Medulla oblongata (tissue), 1 donor: Measurements from ENCODE around the gene OTOF.

Experiments
- DNase-seq: peaks from one replicate; pipeline ENCODE4 v3.0.0-alpha.2; 2015; ENCODE audit errors: extremely low spot score

OTOF gene

DNA sequence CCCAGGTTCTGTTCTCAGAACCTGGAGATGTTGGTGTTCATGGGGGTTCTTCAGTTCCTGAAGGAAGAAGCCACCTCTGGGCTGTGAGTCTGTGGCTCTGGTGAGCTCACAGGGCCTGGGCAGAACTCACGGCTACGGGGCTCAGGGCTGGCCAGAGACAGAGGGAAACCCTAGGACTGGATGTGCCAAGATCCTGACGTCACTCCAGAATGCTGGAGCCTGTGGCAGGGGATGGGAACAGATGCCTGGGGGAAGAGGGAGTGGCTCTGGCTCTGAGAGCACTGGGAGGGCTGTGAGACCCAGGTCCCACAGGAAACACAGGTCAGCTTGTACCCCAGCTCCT lies at the start of gene OTOF:
OTOF (minus strand) TSS at position 214 of the 343 bp plus-strand sequence.
- peak; percentile 46 for DNase-seq

DNA sequence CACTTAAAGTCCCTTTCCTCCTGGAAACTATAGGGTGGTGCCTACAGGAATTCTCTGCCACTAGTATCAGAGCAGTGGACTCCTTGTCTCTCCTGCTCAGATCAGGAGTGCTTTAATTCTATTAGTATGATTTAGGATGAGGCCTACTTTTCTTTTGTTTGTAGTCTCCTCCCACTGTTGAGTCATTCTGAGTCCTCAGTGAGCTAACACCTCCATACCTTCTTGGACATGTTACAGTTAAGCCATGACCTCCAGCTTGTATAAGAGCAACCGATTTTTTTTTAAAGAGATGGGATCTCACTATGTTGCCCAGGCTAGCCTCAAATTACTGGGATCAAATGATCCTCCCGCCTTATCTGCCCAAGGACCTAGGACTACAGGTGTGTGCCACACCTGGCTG lies 48.7 kb upstream of the OTOF start:
- no peak for DNase-seq

DNA sequence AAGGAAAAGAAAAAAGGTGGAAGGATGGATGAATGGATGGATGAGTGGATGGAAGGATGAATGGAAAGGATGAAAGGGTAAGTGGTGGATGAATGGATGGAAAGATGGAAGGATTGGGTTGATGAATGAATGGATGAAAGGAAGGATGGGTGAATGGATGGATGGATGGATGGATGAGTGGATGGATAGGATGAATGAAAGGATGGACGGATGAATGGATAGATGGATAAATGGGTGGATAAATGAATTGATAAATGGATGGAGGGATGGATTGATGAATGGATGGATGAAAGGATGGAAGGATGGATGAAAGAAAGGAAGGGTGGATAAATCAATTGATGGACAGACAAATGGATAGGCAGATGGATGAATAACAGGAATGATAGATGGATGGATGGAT lies 48.2 kb upstream of the OTOF start:
- DNase-seq: no peak

DNA sequence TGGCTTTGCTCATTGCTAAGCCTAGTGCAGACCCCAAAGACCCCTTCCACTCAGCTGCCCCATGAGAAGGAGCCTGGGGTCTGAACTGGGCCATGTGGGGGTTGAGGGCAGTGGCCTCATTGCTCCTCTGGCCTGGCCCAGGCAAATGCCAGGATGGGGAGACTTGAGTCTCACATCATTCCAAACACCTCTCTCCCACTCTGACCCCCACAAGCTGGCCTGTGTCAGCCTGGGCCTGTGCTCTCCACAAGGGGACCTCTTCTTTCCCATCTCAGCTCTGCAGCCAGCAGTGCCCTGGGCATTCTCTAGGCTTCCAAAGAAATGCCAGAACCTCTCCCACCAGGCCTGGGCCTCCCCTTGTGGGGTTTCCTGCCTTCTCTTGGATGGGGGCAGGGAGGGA lies 45.8 kb upstream of the OTOF start:
- no peak for DNase-seq

DNA sequence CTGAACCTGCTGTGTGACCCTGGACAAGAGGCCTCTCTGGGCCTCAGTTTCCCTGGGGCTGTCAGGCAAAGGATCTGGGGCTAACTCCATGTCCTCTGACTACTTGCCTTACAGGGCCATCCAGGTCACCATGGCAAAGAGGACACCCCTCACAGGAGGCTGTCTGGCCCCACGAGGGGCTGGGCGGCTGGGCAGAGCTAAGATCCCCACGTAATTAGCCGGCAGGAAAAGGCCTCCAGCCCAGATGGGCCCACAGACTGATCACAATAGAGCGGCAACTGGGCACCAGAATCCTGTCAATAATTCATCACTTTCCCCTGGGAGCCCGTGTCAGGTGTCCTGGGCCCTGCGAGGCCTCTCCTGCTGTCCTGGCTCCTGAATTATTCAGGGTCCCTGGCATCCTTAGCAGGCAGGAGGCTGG lies 44.8 kb upstream of the OTOF start:
- no peak for DNase-seq

DNA sequence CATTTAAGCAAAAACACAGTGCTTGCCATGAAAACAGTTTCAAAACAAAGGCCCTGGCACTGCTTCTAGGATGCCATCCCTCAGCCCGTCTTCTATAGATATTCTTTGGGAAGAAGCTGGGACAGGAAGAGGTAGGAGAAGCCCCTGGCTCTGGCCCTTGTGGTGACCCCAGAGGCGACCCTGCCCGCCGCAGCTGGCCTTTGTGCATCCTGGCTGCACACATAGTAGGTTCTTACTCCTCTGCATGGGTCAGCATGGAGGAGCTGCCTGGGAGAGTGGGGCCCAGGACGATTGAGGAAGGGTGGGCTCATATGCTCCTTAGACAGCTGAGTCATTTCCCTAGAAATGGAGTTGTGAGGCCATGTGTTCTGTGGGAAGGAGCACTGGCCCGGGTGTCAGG lies 44.4 kb upstream of the OTOF start:
- DNase-seq: no peak

DNA sequence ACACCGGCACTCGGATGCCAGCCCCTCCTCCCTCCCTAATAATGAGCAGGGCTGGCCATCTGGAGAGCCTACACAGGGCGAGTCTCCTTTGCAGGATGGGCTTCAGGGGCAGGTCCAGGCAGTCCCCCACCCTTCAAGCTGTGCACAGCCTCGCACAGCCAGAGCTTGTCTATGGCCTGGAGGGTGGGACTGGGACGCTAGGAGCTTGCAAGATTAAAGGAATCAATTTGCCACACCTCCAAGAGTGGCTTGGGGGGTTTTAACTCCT lies 43.9 kb upstream of the OTOF start:
- no peak for DNase-seq

DNA sequence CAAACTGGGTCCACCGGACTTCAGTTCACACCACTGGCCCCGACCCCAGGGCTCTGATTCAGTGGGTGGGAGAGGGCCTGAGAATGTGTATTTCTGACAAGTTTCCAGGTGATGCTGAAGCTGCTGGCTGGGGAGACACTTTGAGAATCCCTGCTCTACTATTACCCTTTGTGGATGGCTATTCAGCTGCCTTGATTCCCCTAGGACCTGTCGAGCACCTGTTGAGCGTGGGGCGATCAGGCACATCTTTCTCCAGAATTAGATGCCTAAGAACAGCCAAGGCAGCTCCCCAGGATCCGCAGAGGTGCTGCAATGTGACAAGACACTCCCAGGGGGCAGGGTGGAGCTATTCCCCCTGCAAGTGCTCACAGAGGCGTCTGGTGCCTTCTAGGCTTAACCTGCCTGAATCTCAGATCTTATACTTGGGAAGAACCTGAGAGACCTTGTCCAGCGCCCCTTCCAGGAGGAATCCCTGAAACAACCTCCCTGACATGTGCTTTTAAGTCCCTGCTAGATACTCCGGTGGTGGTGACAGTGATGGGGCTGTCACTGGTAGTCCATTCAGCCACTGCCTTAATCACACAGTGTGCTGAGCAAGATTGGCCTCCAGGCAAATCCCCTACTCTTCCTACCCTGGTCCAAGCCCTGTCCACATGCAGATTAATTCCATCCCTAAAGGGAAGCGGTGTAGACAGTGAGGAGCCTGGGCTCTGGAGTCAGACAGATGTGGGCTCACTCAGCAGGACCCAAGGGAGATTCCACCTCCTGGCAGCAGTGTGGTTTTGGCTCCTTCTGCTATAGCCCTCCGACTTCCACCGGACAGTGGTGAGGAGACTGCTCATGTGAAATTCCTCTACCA lies 43.4 kb upstream of the OTOF start:
- no peak for DNase-seq

DNA sequence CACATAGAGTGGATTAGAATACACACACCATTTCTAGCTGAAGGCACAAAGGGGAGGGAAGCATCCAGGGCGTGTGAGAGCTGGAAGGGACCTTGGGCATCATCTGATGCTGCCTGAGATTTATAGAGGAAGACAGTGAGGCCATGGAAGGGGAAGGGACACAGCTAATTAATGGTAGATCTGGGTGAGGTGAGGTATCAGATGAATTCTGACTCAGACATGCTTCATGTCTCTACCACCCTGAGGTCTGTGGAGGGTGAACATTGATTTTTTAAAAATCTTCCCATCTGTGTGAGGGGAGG lies 42.2 kb upstream of the OTOF start:
- DNase-seq: no peak

DNA sequence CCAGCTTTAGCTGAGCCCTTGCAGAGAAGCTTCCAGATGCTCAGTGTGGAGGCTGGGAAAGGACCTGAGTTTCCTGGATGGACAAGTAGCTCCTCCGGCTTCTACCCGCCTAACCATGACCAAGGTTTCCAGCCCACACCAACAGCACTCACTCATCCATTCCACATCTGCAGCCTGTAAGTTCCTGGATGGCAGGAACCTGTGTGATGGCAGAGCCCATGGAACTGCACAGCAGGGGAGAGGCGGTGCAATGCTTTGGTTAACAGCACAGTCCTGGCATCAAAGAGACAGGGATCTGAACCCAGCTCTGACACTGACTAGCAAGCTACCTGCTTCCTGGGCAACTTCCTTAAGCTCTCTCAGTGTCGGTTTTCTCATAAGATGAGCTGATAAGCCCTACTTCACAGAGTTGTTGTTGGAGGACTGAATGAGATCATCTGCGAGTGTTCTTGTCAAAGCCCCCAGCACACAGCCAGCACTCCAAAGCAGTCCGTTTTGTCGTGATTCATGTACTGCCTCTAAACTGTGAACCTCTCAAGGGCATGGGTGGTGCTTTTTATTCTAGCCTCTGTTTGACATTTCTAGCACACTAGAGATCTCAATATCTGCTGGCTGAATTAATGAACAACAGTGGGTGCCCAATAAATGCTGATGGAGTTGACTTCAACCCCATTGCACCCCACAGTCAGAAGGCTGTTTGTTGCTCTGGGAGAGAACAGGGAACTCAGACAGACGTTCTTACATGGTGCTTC lies 41.6 kb upstream of the OTOF start:
- DNase-seq: no peak

DNA sequence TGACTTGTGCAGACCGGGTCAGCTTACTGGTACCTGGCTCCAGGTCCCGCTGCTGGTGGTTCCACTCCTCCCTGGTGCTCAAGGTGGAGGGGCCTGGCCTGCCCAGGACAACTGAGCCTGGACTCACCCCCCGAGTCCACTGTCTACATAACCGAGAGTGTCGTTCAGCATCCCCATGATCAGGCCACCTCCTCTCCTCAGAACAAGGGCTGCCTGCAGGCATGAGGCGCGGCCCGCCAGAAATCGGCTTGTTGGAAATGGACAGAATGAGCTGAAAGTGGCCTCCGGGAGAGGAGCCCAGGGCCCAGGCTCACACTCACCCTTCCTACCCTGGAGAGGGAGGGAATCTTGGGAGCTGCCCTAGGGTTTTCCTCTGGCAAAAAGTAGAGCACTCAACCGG lies 38.9 kb upstream of the OTOF start:
- no peak for DNase-seq

DNA sequence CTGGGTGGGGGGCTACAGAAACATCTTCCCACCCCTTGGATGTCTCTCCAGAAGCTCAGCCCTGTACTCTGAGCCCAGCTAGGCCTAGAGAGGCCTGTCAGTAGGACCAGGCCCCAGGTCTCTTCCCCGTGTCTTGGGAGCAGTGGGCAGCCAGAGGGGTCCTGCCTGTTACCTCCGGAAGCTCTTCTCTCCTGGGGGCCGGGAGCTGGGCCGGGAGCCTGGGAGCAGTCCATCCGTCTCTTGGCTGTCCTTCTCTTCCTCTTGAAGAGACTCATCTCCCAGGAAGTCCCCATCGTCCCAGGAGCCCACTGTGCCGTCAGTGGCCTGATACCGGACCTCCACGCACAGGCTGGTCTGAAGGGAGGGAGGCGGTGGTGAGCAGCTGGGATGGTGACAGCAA lies 38.3 kb upstream of the OTOF start:
- no peak for DNase-seq

DNA sequence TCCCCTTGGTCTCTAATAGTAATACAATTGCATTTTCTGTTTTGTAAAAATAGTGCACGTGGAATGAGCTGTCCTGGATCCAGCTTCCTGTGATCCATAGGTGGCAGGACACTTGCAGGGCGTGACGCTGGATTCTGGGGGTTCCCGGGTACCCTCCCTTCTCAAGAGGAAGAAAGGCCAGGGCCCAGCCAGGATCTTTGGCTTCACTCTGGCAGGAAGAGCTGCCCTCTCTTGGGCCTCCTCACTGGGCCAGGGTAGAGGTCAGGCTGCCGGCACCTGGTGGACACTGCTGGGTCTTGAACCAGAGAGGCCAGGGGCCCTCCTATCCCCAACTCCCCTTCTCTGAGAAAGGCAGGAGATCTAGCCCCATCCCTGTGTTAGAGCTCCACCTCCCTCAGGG lies 37.8 kb upstream of the OTOF start:
- DNase-seq: no peak

DNA sequence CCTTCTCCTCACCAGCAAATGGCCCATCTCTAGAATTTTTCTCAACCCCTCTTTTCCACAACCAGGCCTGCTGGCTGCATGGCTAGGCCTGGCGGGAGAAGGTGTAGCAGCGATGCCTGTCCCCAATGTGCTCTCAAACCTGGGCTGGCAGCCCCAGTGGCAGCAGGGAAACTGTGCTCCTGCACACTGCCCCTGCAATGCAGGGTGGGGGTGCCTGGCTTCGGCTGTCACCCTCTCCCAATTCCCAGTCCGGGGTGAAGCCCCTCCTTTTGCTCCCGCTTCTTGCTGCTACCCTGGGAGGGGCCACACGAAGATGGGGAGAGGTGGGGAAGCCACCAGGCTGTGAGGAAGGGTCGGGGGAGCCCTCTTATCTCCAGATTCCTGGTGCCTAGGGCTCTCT lies 36.1 kb upstream of the OTOF start:
- DNase-seq: no peak

DNA sequence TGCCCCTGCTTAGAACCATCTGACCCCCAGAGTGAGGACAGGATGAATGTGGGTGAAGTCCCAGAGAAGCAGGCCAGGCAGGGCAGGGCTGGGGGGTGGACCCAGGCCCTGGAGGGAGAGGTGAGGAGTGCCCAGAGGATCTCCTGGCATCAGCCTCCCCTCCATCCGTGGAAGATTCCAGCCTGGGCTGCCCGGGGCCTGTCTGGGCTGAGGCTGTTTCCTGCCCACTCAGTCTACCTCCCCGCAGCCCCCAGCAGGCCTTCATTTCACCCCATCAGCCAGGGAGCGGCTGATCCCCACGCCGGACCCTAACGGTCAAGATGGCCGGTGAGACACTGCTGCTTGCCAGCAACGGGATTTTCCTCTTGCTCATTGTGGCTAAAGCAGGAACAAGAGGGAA lies 35.3 kb upstream of the OTOF start:
- DNase-seq: no peak

DNA sequence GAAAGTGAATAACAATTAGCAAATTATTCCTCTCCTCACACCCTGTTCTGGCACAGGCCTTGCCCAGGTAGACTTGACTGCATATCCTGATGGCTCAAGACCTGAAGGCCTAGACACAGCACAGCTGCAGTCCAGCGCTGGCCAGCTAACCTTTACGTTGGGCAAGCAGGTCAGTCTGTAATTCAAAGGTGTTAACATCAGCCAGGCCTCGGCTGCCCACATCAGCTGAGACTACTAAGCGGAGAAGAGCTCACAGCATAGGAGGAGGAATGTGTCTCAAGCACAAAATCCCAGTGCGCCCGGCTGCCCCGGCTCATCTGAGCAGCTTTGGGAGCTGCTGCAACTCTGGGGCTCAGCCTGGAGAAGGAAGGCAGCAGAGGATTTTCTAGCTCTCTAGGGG lies 33.5 kb upstream of the OTOF start:
- no peak for DNase-seq

DNA sequence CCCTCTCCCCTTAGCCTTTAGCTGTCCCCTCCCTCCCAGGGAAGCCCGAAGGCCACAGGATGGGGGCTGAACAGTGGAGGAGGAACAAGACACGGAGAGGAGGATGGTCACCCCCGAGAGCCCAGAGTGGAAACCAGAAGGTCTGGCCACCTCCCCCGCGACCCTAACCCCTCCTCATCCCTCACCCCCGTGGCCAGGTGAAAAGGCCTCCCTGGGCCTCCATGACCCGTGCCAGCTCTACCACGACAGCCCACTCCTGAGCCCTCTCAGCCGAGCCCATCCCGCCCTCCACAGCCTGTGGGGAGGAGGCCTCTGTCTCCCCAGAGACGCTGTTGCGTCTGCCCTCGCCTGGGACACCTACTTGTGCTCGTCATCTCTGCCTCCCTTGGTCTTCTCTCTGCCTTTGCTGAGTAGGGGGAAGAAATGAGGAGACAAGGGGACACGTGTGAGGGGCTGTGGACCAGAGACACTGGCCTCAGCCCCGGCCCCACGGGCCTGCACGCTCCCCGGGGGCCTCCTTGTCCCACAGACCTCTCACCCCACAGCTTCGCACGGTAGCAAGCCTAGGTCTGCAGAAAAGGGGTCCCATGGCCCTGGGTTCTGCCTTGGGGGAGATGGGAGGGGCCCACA lies 32.5 kb upstream of the OTOF start:
- DNase-seq: no peak

DNA sequence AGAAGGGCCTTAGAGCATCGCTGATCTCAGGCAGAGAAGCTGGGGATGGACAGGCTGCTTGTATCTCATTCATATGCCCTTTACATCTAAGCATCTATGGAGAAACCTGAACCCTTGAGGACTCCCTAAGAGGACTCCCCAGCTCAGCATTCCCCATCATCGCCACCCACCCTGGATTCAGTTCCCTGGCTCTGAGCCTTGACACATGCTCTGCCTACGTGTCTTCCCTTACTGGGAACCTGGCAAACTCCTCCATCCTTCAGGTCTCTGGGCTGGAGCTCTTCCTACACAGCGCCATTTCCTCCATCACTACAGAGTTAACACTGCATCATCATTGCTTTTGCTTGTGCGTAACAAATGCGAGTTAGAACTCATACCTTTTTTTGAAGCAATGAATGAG lies 31.2 kb upstream of the OTOF start:
- DNase-seq: no peak

DNA sequence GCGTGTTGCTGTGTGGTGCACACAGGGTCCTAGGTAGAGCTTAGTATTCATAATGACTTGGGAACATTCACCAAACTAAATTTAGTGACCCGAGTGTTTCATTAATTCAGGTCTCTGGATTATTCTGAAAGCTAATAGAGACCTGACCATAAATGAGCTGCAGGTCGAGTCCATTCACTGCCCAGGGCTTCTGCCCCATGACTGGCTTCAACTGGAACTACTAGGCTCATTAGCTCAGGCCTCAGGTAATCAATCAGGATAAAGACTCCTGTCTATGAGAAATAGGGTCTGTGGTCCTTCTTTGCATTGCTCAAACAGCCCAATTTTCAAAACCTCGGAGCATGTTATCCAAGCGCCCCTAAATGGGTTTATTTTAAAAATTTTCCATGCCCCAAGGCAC lies 30.0 kb upstream of the OTOF start:
- DNase-seq: no peak

DNA sequence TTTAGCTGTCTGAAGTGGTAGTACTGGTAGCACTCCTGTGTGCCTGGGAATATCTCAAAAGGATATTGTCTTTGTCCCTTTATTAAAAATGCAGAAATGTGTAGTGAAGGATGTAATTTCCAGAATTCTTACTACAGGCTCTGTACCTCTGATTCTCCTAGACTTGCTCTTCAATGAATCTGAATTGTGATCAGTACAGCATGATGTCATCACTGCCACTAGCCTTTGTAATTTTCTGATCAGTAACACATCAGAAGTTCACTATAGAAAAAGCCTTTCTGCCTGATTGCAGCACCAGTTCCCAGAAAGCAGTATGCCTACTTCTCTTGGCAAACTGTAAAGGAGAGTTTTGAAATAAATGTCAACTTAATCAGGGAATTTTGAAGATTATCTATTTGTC lies 29.2 kb upstream of the OTOF start:
- no peak for DNase-seq

DNA sequence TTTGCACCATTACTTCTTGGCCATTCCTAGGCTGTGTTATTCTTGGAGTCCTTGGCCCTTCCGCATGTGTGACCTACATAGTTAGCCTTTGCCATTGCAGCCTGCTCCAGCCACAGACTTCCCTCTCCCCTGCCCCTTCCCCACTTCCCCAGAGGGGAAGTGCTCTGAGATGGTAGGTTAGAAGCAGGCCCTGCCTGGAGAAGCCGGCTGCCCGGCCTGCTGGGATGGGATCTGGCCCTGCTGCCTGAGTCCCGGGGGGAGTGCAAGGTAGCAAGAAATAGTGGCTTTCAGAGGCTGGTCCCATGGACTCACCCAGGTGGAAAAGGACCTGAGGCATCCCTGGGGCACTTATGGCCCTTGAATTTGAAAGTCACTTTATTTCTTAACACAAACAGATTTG lies 28.4 kb upstream of the OTOF start:
- no peak for DNase-seq

DNA sequence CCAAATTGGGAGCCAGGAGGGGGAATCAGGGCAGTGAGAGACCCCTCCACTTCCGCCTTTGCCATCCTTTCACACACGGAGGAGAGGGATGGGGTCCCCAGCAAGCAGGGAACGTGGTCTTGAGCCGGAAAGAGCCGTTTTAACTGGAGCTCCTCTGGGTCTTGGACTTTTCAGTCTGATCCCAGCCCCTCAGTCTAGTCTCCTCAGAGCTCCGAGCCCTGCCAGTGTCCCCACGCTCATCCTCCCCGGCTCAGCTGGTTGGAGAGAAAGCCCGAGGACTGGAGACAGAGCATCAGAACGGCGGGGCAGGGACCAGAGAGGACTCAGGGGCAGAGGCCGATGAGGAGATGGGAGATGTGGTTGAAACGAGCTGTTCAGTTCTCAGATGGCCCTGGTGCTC lies 26.1 kb upstream of the OTOF start:
- no peak for DNase-seq

DNA sequence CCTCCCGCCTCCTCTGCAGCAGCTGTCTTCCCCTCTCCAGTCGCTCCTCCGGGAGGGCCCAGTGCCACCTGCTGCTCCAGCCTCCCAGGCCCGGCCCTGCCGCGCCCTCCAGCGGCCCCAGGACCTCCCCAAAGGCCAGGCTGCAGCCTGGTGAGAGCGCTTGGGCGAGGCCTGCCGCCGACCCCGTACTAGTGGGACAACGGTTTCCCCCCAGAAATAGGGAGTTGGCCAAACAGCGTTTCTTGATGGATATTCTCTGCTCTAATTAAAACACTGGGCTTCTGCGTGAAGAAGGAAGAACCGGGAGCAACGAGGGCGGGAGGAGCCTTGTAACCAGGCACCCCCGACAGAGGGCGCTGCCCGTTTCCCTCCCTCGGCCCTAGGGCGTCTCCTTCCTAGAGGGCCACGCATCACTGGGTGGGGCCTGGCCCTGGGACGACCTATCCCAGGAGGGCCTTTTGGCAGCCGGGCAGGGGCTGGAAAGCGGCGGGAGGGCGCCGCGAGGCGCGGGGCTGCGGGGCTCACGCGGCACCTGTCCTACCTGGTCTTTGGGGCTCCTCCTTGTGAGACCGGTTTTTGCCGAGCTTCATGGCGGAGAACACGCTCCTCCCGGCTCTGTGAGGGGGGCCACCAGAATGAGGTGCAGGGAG lies 25.4 kb upstream of the OTOF start:
- DNase-seq: peak; percentile 75
